NCI-H82 (cell line): ENCODE results near the gene ADARB2.
A peak's percentile ranks its signal among the peaks of the same experiment; 100 is the strongest.

Experiments used
- DNase-seq: peaks from one replicate; lab custom pipeline; 2025; lab: John Stamatoyannopoulos, UW

ADARB2 gene

DNA sequence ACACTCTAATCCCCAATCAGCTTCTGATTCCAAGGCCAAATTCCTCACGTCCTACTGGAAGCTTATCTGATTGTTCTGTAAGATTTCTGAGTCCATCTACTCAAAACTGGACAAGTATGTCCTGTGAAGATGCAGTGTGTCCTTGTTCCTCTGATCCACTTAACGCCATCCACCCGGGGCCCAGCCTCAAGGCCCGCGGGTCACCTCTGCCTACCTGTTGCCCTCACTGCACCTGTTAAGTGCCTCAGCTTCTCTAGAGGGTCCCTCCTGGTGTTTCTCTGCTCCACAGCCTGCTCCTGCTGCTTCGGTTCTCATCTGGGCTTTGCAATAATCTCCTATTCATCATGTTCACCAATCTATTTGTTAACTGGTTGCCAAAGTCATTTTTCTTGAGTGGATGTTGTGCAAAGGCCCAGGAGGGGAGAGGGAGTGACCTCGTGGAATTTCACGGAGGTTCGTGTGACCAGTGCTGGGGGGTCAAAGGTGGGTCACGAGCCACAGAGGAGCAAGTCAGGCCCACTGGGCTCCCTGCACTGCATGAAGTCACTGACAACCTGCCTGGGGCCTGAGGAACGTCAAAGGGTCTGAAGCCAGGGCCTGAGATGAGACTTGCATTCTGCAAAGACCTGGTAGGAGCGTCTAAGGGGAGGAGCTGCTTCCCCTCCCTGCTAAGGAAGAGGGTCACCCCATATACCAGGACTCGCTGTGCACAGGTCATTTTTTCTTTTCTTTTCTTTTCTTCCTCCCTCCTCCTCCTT, 343.0 kb downstream of the ADARB2 start:
- no peak for DNase-seq

DNA sequence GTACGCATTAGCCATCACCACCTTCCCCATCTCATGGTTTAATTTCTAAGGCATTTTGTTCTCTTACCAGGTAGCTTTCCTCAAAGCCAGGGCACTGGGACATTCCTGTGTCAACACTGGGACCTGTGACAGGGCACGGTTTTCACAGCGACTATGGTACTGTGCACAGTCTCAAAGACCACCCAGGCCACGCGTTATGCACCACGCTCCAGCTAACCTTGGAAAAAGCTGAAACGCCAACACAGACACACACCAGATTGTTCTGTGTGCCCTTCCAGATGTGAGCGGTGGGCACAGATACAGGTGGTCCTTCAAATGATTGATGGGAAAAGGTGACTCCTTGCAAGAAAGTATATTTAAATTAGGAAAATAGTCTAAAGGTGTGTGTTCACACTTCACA, 343.8 kb downstream of the ADARB2 start:
- no peak for DNase-seq

- DNase-seq, result no peak
These were observed 345.2 kb downstream of the ADARB2 start for GRCh38 chr10:1392127-1392526.

DNA sequence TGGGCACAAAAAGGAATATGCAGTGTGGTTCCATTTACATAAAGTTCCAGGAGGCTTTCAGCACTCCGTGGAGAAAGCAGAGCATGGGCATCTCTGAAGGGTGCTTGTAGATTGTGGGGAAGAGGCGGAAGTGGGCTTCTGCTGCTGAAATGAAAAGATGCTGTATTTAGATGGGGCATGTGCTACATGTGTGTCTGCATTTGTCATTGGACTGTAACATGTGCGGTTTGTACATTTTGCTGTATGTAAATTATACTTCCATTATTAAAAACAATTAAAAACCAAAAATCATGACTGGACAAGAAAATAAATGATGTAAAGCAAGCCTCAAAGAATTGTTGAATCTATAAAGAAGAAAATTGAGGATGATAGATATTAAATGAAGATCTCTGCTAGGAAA, 347.1 kb downstream of the ADARB2 start:
- no peak for DNase-seq

DNA sequence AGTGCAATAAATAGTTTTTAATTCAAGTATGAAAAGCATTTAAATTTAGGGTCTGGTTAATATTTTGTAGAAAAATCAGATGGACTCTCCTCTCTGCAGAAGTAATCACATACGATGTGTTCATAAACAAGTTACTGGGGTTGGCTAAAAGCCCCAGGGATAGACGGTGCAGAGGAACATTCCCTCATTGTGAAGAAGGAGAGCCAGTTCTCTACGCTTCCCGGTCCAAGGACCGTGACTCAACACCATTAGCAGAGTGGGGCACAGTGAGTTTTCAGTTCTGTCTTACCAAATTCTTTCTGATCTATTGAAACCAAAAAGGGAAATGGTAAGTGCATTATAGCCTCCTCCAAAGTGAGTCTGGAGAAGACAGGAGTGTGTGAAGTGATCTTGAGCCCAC, 353.3 kb downstream of the ADARB2 start:
- DNase-seq, result no peak

- DNase-seq, result no peak
These were observed 354.6 kb downstream of the ADARB2 start for GRCh38 chr10:1382711-1383110.

- DNase-seq, result no peak
These were observed 356.0 kb downstream of the ADARB2 start for GRCh38 chr10:1381339-1381738.

- DNase-seq, result no peak
These were observed 357.1 kb downstream of the ADARB2 start for GRCh38 chr10:1380088-1380671.

DNA sequence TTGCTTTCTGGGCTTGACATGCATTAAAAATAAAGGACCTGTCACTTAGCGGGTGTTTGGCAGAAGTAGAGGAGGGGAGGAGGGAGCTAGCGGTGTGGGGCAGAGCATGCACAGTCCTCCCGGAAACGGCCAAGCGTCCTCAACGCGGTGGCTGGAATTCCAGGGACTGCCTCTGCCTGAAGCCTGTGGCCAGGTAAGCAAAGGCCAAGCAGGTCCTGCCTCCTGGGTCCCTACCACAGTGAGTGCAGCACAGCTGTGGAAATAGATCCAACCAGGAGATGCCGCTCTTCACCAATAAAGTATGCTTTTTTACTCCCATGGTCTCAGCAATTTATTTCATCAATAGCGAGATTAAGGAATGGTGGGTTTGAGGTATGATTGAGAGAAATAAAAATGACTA, 357.7 kb downstream of the ADARB2 start:
- DNase-seq, result no peak

- no peak for DNase-seq
These were observed 358.9 kb downstream of the ADARB2 start for GRCh38 chr10:1378473-1378872.

DNA sequence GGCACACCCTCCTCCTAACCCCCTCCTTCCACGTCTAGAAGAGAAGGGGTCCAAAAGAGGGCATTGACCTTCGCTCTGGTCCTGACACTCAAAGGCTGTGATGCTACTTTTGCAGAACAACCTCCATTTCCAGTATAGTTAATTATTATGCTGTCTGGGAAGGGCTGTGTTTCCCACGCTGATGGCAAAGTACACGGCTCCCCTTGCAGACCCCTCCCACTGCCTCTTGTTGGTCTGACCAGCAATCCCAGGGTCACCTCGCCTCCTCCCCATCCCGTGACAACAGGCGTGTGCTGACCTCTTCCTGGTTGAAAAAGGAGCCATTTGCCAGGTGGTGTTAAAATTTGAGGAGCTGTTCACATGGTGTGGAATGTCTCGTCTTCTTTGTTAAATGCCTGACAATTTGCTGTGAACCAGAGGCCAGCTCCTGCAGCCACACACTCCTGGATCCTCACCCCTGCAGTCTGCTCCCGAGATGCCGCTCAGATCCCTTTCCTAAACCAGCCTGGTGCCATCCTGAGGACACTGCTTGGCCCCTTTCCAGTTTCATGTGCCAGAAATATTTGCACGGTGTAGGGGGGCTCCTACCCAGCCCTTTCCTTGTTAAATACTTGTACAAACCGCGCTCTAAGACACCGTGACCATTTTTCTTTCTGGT, 359.5 kb downstream of the ADARB2 start:
- no peak for DNase-seq

GRCh38 chr10:1377231-1377630, 360.1 kb downstream of the ADARB2 start:
- DNase-seq, result no peak

- DNase-seq, result no peak
These were observed 360.9 kb downstream of the ADARB2 start for GRCh38 chr10:1376384-1376945.

GRCh38 chr10:1375346-1376170, 361.8 kb downstream of the ADARB2 start:
- DNase-seq, result no peak

DNA sequence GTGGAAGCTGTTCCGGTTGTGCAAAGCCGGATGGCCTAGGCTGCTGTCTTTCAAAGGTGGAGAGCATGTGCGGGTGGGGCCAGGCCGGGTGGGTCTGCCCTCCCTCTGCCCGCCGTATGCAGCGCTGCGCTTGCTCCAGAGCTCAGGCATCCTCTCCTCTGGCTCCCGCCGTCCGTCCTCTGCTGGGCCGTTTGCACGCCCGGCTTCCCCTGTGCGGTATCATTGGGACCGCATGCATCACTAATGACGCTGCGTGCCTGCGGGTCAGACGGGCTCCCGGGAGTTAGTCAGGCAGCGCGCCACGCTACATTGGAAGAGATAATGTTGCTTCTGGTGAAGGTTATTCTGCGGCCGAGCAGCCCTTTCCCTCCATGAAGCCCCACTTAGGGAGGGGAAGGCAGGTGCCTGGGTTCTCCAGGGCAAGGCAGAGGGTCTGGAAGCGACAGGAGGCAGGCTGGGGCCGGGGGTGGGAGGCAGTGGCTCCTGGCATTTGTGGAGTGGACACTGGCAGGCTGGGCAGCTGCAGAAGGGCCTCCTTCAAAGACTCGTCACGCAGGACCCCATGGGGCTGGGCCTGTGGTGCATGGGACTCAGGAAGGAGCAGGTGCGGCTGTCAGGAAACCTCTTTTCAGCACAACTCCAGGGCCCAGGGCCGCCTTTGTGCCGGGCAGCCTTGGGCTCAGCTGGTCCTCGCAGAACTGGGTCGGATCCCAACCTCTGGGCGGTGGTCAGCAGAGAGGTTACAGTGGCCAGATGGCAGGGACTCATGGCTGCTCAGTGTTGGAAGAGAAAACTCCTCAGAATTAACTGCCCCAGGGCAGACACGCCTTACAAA, 362.6 kb downstream of the ADARB2 start:
- no peak for DNase-seq

DNA sequence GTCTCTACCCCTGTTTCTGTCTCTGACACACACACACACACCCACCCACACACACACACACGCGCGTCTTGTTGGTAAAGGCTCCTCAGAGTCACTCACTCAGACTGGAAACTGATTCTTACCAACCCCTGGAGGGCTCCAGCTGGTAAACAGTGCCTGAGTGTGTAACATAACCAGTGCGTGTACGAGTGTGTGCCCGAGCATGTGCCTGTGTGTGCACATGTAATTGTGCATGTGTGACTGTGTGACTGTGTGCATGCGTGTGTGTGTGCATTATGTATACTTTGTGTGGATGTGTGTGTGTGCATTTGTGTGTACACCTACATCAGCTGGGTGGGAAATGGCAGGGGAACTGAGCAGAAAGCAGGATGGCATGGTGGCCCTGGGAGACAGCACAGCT, 364.0 kb downstream of the ADARB2 start:
- no peak for DNase-seq

DNA sequence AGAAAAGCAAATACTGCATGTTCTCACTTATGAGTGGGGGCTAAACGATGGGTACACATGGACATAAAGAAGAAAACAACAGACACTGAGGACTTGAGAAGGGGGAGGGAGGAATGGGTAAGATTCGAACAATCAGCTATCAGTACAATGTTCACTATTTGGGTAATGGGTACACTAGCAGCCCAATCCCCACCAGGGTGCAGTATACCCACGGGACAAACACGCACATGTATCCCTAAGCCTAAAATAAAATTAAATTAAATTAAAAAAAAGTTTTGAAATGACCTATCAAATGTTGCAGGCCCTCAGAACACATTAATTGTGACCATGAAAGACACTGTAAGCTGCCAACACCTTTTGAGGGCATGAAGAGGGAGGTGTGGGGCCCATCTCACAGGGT, 365.1 kb downstream of the ADARB2 start:
- no peak for DNase-seq

DNA sequence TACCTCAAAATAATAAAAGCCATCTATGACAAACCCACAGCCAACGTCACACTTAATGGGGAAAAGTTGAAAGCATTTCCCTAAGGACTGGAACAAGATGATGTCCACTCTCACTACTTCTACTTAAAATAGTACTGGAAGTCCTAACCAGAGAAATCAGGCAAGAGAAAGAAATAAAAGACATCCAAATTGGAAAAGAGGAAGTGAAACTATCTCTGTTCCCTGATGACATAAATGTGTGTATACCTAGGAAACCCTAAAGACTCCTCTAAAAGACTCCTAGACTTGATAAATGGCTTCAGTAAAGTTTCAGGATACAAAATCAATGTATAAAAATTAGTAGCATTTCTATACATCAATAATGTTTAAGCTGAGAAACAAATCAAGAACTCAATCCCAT, 367.0 kb downstream of the ADARB2 start:
- no peak for DNase-seq

DNA sequence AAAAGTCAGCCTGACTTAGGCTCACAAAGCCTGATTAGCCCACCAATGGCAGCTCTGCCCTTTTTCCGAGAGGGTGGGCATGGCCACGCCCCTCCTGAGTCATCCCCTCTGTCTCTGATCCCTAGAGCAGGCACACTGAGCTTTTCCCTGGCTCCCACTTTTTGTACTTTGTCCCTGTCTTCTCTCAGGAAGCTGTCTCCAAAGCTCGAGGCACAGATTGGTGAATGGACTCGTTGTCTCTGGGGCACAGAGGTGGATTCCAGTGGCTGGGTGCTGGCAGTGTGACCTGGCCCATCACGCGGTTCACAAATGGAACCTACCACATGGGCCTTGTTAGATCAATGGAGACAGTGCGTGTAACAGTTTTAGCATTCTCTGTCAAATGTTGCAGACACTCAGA, 367.7 kb downstream of the ADARB2 start:
- no peak for DNase-seq

GRCh38 chr10:1369197-1369596, 368.1 kb downstream of the ADARB2 start:
- DNase-seq, result no peak

DNA sequence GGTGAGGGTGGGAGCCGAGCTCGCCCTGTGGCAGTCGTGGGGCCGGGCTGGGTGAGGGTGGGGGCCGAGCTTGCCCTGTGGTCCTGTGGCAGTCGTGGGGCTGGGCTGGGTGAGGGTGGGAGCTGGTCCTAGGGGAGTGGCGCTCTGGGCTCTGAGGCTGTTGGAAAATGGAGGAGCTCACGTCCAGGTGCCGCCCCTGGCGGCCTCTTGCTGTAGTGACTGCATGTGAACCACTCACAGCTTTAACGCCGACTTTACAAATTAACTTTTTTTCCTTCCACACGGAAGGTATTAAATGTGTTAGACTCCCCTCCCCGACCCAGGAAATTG, 368.5 kb downstream of the ADARB2 start:
- peak; percentile 51 for DNase-seq
